ENCODE measurements around the gene THBD.

The THBD gene

GRCh38 chr20:23069108-23069507 is 19.6 kb upstream of the THBD start:
- TF ChIP-seq SPI1 (IDR thresholded peaks at IDR 0.05; ENCODE audit: borderline replicate concordance, low read depth) (no peak), POLR2AphosphoS5 (IDR thresholded peaks at IDR 0.05; ENCODE audit: low read depth) (no peak), CTCF (IDR thresholded peaks at IDR 0.05; ENCODE audit: insufficient read depth, low read length) (no peak), GABPA (IDR thresholded peaks at IDR 0.05; ENCODE audit: low read depth) (no peak), REST (IDR thresholded peaks at IDR 0.05; ENCODE audit: insufficient replicate concordance, low read depth) (no peak)
- DNase-seq (ENCODE audit: low read depth in 1 of 2, low spot score in 1 of 2): no peak
- Histone ChIP-seq H3K4me3 (replicated peaks; ENCODE audit: insufficient read depth, low read length) (no peak overlapping the region), H3K27me3 (ENCODE audit: insufficient read depth, poor library complexity, severe bottlenecking) (no peaks in the 10 kb centered on the region), H3K27ac (replicated peaks) (no peak overlapping the region)

GRCh38 chr20:23068283-23068682 is 18.8 kb upstream of the THBD start:
- Histone ChIP-seq H3K27ac (replicated peaks) (no peak overlapping the region), H3K27me3 (ENCODE audit: insufficient read depth, poor library complexity, severe bottlenecking) (no peaks in the 10 kb centered on the region), H3K4me3 (replicated peaks; ENCODE audit: insufficient read depth, low read length) (no peak overlapping the region)
- no peak for DNase-seq (ENCODE audit: low read depth in 1 of 2, low spot score in 1 of 2)
- TF ChIP-seq GABPA (IDR thresholded peaks at IDR 0.05; ENCODE audit: low read depth) (no peak), SPI1 (IDR thresholded peaks at IDR 0.05; ENCODE audit: borderline replicate concordance, low read depth) (no peak), POLR2AphosphoS5 (IDR thresholded peaks at IDR 0.05; ENCODE audit: low read depth) (no peak), REST (IDR thresholded peaks at IDR 0.05; ENCODE audit: insufficient replicate concordance, low read depth) (no peak), CTCF (IDR thresholded peaks at IDR 0.05; ENCODE audit: insufficient read depth, low read length) (no peak)

- H3K27me3 ChIP-seq (ENCODE audit: insufficient read depth, poor library complexity, severe bottlenecking): no peaks in the 10 kb centered on the region
- no peak overlapping the region for H3K4me3 ChIP-seq (replicated peaks; ENCODE audit: insufficient read depth, low read length)
- DNase-seq (ENCODE audit: low read depth in 1 of 2, low spot score in 1 of 2): no peak
- no peak overlapping the region for H3K27ac ChIP-seq (replicated peaks)
- TF ChIP-seq REST (IDR thresholded peaks at IDR 0.05; ENCODE audit: insufficient replicate concordance, low read depth) (no peak), CTCF (IDR thresholded peaks at IDR 0.05; ENCODE audit: insufficient read depth, low read length) (no peak), POLR2AphosphoS5 (IDR thresholded peaks at IDR 0.05; ENCODE audit: low read depth) (no peak), GABPA (IDR thresholded peaks at IDR 0.05; ENCODE audit: low read depth) (no peak)
Observed at GRCh38 chr20:23066772-23067171, 17.3 kb upstream of the THBD start.

All from HL-60 (cell line).